KG1 (cell line): ENCODE measurements around the gene FGF14.

Experiments used
- DNase-seq: peaks from one replicate; lab custom pipeline; 2025; lab: John Stamatoyannopoulos, UW

Gene FGF14

GRCh38 chr13:102310691-102311418 lies 91.0 kb downstream of the FGF14 start:
- no peak for DNase-seq

GRCh38 chr13:102309110-102309509 lies 92.7 kb downstream of the FGF14 start:
- DNase-seq: no peak

GRCh38 chr13:102302534-102302933 lies 99.3 kb downstream of the FGF14 start:
- DNase-seq: no peak

- DNase-seq: no peak
Measured at GRCh38 chr13:102300379-102300778, 101.5 kb downstream of the FGF14 start.

- no peak for DNase-seq
Measured at GRCh38 chr13:102299366-102299765, 102.5 kb downstream of the FGF14 start.

GRCh38 chr13:102298051-102298450 lies 103.8 kb downstream of the FGF14 start:
- no peak for DNase-seq

- no peak for DNase-seq
Measured at GRCh38 chr13:102295316-102296048, 106.4 kb downstream of the FGF14 start.

- no peak for DNase-seq
Measured at GRCh38 chr13:102294407-102295018, 107.3 kb downstream of the FGF14 start.

- no peak for DNase-seq
Measured at GRCh38 chr13:102293723-102294122, 108.1 kb downstream of the FGF14 start.

GRCh38 chr13:102291587-102292218 lies 110.1 kb downstream of the FGF14 start:
- DNase-seq: no peak

GRCh38 chr13:102289606-102290005 lies 112.2 kb downstream of the FGF14 start:
- no peak for DNase-seq

GRCh38 chr13:102286326-102286725 lies 115.5 kb downstream of the FGF14 start:
- no peak for DNase-seq

GRCh38 chr13:102280366-102280765 lies 121.5 kb downstream of the FGF14 start:
- no peak for DNase-seq

- DNase-seq: no peak
Measured at GRCh38 chr13:102277286-102277685, 124.6 kb downstream of the FGF14 start.

- no peak for DNase-seq
Measured at GRCh38 chr13:102276404-102276803, 125.4 kb downstream of the FGF14 start.

- DNase-seq: no peak
Measured at GRCh38 chr13:102275969-102276368, 125.9 kb downstream of the FGF14 start.

- no peak for DNase-seq
Measured at GRCh38 chr13:102273111-102273510, 128.7 kb downstream of the FGF14 start.

GRCh38 chr13:102267191-102267590 lies 134.7 kb downstream of the FGF14 start:
- no peak for DNase-seq

- no peak for DNase-seq
Measured at GRCh38 chr13:102261809-102262208, 140.0 kb downstream of the FGF14 start.

- no peak for DNase-seq
Measured at GRCh38 chr13:102261316-102261715, 140.5 kb downstream of the FGF14 start.

- no peak for DNase-seq
Measured at GRCh38 chr13:102260256-102260655, 141.6 kb downstream of the FGF14 start.

GRCh38 chr13:102255409-102255808 lies 146.4 kb downstream of the FGF14 start:
- no peak for DNase-seq

- DNase-seq: no peak
Measured at GRCh38 chr13:102251817-102252216, 150.0 kb downstream of the FGF14 start.
